AG04449 (cell line): ENCODE measurements around the gene UBE2E1.

Source experiments
- CTCF ChIA-PET: fragments of 350-600 bp; formaldehyde crosslinking; extraction: SDS; loops from one replicate; lab custom pipeline; 2021; ENCODE audit warnings: antibody characterized with exemption; lab: Yijun Ruan, JAX
- POLR2A ChIA-PET: fragments of 400-600, 350-600 bp; formaldehyde crosslinking; extraction: SDS; loops from one replicate; lab custom pipeline; 2020; ENCODE audit warnings: antibody characterized with exemption, inconsistent platforms; lab: Yijun Ruan, JAX
- DNase-seq: peaks from one replicate; pipeline ENCODE4 v3.0.0-alpha.2; 2010; ENCODE audit warnings: low read depth, low spot score
- H3K4me3 ChIP-seq: 2 replicates; pipeline ENCODE4 v1.5.1; 2011; ENCODE audit warnings: low read depth, mild to moderate bottlenecking, control low read depth, low read length
- TF ChIP-seq, protein P1 (sequence below): IDR thresholded peaks from one replicate; pipeline ENCODE4 v1.5.1; 2011; ENCODE audit warnings: mild to moderate bottlenecking, moderate library complexity, low read length, control low read depth, inconsistent platforms; ENCODE audit not compliant: insufficient read depth; ENCODE audit errors: missing control alignments

UBE2E1 gene

GRCh38 chr3:23761440-23761896 is 44.3 kb upstream of the UBE2E1 start:
- H3K4me3 ChIP-seq: no peak overlapping the region
- no peak for DNase-seq
- CTCF ChIA-PET: interaction anchor here (1.0 to 1.1 kb wide), 5 partner anchors 9 to 34 kb away, joined by 3 to 5 read pairs (median 3); no protein-coding TSS in a partner anchor
- POLR2A ChIA-PET: no interaction called here
- TF ChIP-seq, protein P1, sequence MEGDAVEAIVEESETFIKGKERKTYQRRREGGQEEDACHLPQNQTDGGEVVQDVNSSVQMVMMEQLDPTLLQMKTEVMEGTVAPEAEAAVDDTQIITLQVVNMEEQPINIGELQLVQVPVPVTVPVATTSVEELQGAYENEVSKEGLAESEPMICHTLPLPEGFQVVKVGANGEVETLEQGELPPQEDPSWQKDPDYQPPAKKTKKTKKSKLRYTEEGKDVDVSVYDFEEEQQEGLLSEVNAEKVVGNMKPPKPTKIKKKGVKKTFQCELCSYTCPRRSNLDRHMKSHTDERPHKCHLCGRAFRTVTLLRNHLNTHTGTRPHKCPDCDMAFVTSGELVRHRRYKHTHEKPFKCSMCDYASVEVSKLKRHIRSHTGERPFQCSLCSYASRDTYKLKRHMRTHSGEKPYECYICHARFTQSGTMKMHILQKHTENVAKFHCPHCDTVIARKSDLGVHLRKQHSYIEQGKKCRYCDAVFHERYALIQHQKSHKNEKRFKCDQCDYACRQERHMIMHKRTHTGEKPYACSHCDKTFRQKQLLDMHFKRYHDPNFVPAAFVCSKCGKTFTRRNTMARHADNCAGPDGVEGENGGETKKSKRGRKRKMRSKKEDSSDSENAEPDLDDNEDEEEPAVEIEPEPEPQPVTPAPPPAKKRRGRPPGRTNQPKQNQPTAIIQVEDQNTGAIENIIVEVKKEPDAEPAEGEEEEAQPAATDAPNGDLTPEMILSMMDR: peak; percentile 33

DNA sequence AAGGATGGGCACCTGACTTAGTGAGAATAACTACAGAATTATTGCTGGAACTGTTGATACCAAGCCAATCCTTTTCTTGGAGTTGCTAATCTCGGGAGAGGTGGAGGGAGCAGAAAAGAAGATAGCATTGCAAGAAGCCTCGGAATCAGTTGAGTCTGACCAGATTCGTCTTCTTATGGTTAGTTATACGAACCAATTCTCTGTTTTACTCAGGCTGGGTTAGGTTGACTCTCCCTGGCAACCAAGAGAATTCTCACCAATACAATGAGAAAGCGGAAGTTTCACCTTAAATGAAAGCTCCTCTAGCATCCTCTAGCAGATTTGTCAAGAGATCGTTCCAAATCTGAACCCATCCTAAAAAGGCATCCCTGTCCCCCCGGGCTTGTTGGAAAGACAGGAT is 43.5 kb upstream of the UBE2E1 start:
- no peak for DNase-seq
- H3K4me3 ChIP-seq: no peak overlapping the region
- ChIA-PET POLR2A (no interaction called here), CTCF (interaction anchor here (1.1 to 2.0 kb wide), 4 partner anchors 10 to 348 kb away, joined by 3 to 7 read pairs (median 4); no protein-coding TSS in a partner anchor)
- TF ChIP-seq, protein P1: no peak

GRCh38 chr3:23762759-23763477 is 42.8 kb upstream of the UBE2E1 start:
- no peak for DNase-seq
- CTCF ChIA-PET: interaction anchor here (1.1 to 2.0 kb wide), 4 partner anchors 11 to 349 kb away, joined by 3 to 7 read pairs (median 4); no protein-coding TSS in a partner anchor
- peak overlapping the region; percentile 46 for H3K4me3 ChIP-seq
- TF ChIP-seq, protein P1: no peak
- POLR2A ChIA-PET: interaction anchor here (0.6 kb wide), 1 partner anchor 34 kb away, joined by 3 read pairs; no protein-coding TSS in a partner anchor

DNA sequence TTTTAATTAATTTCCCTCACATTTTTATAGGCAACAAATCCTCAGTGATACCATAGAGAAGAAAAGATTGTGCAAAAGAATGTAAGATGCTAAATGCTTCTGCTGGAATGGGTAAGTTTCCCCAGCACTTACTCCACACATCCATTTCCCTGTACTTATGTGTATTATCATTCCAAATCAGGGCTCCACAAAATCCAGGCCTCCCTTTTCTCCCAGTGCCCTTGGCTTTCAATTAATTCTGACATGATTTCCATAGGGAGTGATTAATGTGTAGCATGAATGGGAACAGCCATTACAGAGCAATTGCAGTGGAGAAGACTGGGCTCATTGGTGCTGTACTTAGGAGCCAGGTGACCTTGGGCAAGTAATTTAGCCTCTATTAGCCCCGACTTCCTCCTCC is 41.3 kb upstream of the UBE2E1 start:
- ChIA-PET POLR2A (no interaction called here), CTCF (no interaction called here)
- no peak for DNase-seq
- TF ChIP-seq, protein P1: no peak
- no peak overlapping the region for H3K4me3 ChIP-seq

DNA sequence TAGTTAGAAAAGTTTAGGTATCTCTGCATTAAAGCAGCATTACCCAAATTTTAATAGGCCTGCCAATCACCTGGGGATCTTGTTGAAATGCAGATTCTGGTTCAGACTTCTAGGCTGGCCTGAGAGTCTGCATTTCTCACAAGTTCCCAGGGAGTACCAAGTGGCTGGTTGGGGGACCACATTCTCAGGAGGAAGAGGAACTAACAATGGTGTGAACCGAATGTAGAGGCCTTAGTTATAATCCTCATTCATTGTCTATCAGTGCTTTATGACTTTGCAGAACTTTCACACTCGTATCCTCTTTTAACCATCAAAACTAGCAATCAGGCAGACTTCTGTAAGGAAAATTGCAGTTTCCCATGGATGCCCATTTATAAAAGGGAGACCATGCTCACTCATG is 38.2 kb upstream of the UBE2E1 start:
- DNase-seq: no peak
- TF ChIP-seq, protein P1: no peak
- H3K4me3 ChIP-seq: no peak overlapping the region
- CTCF ChIA-PET: interaction anchor here (1.4 kb wide), 1 partner anchor 17 kb away, joined by 5 read pairs; no protein-coding TSS in a partner anchor
- POLR2A ChIA-PET: no interaction called here

DNA sequence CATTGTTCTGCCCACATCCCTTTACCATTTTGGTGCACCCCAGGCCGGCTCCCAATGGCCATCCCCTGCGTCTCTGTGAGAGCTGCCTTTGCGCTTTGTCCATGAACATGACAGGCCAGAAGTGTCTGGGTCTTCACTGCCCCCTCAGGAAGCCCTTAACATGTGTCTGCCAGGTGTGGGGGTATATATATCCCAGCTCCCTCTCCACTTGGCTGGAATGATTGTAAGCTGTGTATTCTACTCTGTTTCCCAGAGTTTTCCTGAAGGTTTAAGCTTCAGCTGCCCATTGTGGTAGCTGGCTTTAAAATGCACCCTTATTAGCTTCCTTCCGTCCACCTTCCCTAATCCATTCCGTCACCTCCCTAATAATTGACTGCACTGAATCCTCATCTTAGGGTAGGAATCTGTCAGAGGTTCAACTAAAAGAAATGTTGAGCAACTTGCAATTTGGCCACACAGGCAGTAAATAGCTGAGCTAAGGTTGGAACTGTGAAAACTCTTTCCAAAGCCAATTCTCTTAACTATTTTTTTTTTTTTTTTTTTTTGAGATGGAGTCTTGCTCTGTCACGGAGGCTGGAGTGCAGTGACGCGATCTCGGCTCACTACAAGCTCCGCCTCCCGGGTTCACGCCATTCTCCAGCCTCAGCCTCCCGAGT is 30.4 kb upstream of the UBE2E1 start:
- ChIA-PET CTCF (no interaction called here), POLR2A (interaction anchor here (0.6 to 0.7 kb wide), 2 partner anchors 89 to 146 kb away, joined by 3 to 4 read pairs; no protein-coding TSS in a partner anchor)
- DNase-seq: no peak
- TF ChIP-seq, protein P1: no peak
- no peak overlapping the region for H3K4me3 ChIP-seq
